Left kidney (tissue), 2 donors: ENCODE data around the gene NEU3. TPM values are rescaled to one million over a fixed set of nuclear protein-coding genes. Genes with fewer than 3 reads are reported as not detected.
"Not testable (repeated sequence)": the region's sequence is repeated elsewhere in the genome, so short reads cannot be mapped to it uniquely, and the experiment has no call there.

Source experiments
- DNase-seq: peaks from one replicate; pipeline ENCODE4 v3.0.0-alpha.2; 2013
- polyA plus RNA-seq: library from polyadenylated mRNA; unstranded; fragments of 120-200 nt; gene quantifications from one replicate; pipeline ENCODE4 v1.2.1, GENCODE V29; 2013; ENCODE audit not compliant: insufficient read length

The NEU3 gene
- polyA plus RNA-seq, 1 donor: 15.6 TPM

GRCh38 chr11:75028724-75029123 is 40.0 kb downstream of the NEU3 start:
- no peak for DNase-seq

- DNase-seq: no peak
Measured at GRCh38 chr11:75029836-75030631, 41.3 kb downstream of the NEU3 start.

GRCh38 chr11:75031224-75031753 is 42.6 kb downstream of the NEU3 start:
- no peak for DNase-seq

GRCh38 chr11:75031771-75032549 is 43.2 kb downstream of the NEU3 start:
- peak; percentile 47 for DNase-seq

GRCh38 chr11:75032550-75032935 is 43.8 kb downstream of the NEU3 start:
- DNase-seq: no peak

- no peak for DNase-seq
Measured at GRCh38 chr11:75033916-75034315, 45.2 kb downstream of the NEU3 start.

GRCh38 chr11:75035256-75035655 is 46.5 kb downstream of the NEU3 start:
- no peak for DNase-seq

- DNase-seq: peak; percentile 8
Measured at GRCh38 chr11:75035911-75036565, 47.3 kb downstream of the NEU3 start.

GRCh38 chr11:75040167-75040770 is 51.5 kb downstream of the NEU3 start:
- no peak for DNase-seq

- no peak for DNase-seq
Measured at GRCh38 chr11:75041263-75041662, 52.5 kb downstream of the NEU3 start.

GRCh38 chr11:75041821-75042220 is 53.1 kb downstream of the NEU3 start:
- not testable (repeated sequence) for DNase-seq

GRCh38 chr11:75044381-75045170 is 55.8 kb downstream of the NEU3 start:
- not testable (repeated sequence) for DNase-seq

- not testable (repeated sequence) for DNase-seq
Measured at GRCh38 chr11:75046668-75047067, 57.9 kb downstream of the NEU3 start.

GRCh38 chr11:75047191-75047590 is 58.5 kb downstream of the NEU3 start:
- no peak for DNase-seq

GRCh38 chr11:75049501-75050266 is 61.0 kb downstream of the NEU3 start:
- not testable (repeated sequence) for DNase-seq

GRCh38 chr11:75050516-75050915 is 61.8 kb downstream of the NEU3 start:
- no peak for DNase-seq

GRCh38 chr11:75051043-75051442 is 62.3 kb downstream of the NEU3 start:
- DNase-seq: no peak

GRCh38 chr11:75052457-75052856 is 63.7 kb downstream of the NEU3 start:
- DNase-seq: no peak

- no peak for DNase-seq
Measured at GRCh38 chr11:75055511-75055910, 66.8 kb downstream of the NEU3 start.

GRCh38 chr11:75056814-75057213 is 68.1 kb downstream of the NEU3 start:
- no peak for DNase-seq

- DNase-seq: no peak
Measured at GRCh38 chr11:75059299-75059698, 70.6 kb downstream of the NEU3 start.
